GM18505 (cell line): Measurements from ENCODE around the gene ARSI.

Experiments used
- ATAC-seq: cut with Tn5 transposase; IDR thresholded peaks from one replicate; pipeline ENCODE4 v1.9.1; 2021; ENCODE audit not compliant: unreplicated experiment
- POLR2A ChIP-seq: IDR thresholded peaks from 4 replicates; pipeline ENCODE4 v1.6.1; 2011; ENCODE audit warnings: borderline replicate concordance; ENCODE audit not compliant: insufficient read depth, insufficient read length; ENCODE audit errors: extremely low read depth

The ARSI gene

DNA sequence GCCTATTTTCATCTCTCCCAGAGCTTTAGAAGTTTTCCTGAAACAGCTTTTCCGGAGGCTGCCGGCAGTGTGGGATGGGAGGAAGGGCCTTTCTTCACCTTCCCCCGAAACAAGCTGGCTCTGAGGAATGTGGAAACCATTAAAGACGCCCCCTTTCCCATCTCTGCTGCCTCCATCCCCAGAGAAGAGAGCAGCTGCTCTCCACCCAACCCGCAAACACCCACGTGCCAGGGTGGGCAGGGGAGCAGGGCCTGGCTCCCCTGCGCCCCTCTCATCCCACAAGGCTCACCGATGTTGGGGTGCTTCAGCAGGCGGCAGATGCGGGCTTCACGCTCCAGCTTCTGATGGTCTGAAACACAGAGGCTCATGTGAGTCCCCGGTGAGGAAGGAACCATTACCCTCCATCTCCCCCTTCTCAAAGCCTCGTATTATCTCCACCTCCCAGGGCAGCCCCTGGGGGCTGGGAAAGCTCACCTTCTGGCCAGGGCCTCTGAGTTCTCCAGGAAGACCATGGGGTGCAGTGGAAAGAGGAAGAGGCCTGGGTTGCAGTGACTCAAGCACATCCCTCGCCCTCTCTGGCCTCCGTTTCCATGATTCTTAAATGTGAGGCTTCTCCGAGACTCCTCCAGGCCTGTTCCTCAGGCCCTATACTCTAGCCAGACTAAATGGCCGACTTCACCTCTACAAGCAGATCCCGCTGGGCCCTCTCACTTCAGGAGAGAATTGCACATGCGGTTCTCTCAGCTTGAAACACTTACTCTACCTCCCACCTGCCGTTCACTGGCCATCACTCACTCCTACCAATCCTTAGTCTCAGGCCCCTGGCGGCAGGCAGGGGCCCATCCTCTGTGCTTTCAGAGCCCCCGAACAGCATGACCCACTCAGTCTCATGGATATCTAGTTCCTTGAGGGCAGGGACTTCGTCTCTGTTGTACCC lies 37.8 kb downstream of the ARSI start:
- ATAC-seq, result no peak
- TF ChIP-seq POLR2A, result no peak

DNA sequence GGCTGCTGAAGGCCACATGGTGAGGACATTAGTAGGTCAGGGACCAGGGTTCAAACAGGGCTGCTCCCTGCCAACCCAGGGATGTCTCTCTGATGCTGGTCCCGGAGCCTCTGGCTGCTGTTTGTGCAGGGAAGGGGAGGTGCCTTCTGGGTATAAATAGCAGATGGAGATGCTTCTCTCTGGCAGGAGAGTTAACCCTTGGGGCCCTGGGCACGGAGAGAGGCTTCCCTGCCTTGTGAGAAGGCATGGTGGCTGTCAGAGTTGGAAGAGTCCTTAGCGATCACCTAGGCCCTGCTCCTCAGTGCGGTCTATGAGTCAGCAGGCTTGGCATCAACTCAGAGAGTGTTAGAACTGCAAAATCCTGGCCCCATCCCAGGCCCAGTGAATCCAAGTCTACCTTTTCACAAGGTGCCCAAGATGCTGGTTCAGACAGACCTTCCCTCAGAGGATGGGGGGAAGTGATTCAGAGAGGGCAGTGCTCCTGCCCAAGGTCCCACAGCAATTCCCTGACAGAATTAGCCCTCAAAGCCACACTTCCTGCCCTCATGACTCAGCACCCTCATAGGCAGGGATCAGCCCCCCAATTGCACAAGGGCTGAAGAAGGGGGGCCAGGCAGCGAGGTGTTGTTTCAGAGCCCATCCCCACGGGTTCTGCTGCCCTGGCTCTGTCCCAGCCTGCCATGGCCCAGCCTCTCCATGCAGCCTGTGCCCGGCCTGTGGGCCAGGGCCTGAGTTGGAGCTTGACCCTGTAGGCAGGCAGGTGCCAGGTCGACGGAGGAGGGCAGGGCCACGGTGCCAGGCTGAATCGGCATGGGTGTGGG lies 38.7 kb downstream of the ARSI start:
- ATAC-seq, result no peak
- TF ChIP-seq POLR2A, result no peak

DNA sequence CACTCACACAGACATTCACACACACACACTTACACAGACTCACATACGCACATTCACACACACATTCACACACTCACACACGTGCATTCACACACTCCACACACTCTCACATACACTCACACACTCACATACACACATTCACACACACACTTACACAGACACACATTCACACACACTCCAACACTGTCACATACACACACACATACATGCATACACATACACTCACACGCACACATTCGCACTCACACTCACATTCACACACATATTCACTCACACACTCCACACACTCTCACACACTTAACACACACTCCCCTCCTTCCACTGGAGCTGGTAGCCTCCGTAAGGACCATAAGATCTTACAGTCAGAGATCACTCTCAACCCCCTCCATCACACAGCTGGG lies 39.3 kb downstream of the ARSI start:
- no peak for ATAC-seq
- TF ChIP-seq POLR2A, result no peak

DNA sequence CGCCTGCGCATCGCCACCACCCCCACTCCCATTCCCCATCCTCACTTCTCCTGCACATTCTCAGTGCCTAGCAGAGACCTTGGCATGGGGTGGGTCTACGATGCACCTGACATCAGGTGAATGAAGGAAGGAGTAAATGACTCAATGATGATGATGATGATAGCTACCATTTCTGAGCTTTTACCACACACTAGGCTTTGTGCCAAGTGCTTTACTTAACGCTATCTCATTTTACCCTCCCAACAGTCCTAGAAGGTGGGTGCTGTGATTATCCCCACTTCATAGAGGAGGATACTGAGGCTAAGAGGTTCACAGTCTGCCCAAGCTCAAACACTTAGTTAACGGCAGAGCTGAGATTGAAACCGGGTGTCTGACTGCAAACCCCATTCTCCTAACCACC lies 40.2 kb downstream of the ARSI start:
- TF ChIP-seq POLR2A, result no peak
- ATAC-seq, result no peak

DNA sequence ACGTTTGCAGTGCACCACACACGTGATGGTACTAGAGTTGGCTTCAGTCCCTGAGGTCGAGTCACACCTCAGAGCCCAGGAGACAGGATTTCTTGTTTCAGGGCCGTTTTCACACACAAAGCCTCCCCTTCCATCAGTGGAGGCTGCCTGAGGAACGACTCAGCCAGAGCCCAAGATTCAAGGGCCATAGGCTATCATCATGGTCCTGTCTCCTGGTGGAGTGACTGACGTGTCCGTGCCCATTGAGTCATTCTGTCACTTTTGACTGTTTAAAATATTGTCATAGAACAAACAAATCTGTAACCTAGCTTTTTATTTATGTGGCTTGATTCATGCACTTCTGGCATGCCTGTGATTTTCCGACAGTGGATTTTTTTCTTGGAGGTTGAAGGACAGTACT lies 41.5 kb downstream of the ARSI start:
- TF ChIP-seq POLR2A, result no peak
- no peak for ATAC-seq

DNA sequence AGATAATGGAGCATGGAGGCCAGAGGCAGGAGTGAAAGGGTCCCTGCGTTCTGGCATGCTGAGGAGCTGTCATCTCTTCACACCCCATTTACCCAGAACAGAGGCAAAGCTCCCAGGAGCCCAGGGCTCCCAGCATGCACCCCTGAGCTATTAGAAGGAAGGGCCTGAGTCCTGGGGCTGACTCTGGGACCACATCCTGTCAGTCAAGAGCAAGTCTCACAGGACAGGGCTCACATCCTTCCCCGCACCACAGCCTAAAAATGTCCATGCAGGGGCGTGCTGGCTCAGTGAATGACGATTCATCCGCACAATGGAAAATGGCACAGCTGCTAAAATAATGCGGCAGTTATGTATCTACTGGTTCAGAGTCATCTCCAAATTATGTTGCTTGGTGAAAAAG lies 44.6 kb downstream of the ARSI start:
- TF ChIP-seq POLR2A, result no peak
- ATAC-seq, result no peak

DNA sequence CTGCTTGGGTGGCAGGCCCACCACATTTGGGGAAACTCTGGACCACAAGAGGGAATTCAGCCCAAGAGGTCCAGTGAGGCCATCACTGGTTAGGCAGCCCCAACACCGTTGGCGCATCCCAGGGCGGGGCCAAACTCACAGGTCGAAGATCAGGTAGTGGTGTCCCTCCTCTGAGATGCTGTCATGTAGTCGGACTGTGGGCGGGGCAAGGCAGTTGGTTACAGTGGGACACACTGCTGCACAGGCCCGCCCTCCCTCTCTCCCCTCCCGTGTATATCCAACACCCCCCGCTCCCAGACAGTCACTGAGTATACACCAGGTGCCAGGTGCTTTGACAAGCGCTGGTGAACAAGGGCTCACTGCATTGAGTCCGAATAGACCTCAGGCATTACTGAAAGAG lies 45.3 kb downstream of the ARSI start:
- no peak for ATAC-seq
- no peak for TF ChIP-seq POLR2A

DNA sequence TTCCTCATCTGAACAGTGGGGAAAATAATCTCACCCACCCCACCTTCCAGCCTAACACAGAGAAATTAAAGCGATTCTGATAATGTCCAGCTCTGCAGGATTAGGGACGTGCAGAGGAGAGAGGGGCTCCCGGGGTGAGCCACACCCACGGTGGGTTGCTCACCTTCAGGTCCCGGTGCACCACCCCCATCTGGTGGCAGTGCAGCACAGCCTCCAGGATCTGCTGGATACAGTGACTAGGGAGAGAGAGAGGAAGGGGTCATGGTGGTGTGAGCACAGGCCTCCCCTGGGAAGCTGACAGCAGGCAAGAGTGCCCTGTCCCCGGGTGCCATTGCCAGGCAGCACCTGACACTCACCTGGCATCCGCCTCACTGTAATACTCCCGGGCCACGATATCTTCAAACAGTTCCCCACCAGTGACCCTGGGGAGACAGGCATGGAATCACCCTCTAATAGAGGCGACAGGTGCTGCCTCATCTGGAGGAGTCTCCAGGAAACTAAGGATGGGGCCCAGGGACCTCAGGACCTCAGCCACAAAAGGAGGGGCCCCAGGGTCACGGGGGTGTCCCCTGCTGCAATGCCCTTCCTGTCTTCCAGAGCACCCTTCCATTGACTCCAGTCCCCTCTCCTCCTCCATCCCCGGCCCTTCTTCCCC lies 46.2 kb downstream of the ARSI start:
- no peak for ATAC-seq

DNA sequence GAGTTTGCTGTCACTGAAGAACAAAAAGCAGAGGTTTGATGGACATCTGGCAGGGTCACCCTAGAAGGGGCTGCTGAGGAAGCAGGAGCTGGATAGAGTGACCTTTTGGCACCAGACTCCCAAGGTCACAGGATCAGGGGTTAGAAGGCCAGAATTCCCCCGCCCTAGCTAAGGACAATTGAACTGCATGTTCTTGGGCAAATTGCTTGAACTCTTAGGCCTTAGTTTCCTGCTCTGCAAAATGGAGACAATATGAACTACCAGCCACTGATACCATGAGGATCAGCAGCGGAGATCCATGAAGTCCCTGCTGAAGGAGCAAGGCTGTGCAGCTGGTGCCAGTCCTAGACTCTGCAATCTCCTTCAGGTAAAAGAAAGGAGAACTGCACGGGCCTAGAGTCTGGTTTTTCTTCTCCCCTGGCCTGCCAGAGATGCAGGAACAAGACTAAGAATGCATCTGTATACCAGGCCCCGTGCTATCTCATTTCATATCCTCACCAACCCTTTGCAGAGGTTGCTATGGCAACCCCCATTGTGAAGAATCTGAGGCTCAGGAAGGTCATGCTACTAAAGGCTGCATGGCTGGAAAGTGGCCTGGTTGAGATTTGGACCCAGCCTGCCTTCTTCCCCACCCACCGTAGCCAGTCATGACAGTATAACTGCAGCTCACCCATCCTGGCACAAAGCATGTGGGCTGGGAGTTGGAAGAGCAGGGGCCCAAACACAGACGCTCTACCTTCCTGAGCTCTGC lies 46.9 kb downstream of the ARSI start:
- no peak for TF ChIP-seq POLR2A
- no peak for ATAC-seq

More for the DNA sequence above, 46.2 kb downstream of the ARSI start:
- TF ChIP-seq POLR2A, result no peak

DNA sequence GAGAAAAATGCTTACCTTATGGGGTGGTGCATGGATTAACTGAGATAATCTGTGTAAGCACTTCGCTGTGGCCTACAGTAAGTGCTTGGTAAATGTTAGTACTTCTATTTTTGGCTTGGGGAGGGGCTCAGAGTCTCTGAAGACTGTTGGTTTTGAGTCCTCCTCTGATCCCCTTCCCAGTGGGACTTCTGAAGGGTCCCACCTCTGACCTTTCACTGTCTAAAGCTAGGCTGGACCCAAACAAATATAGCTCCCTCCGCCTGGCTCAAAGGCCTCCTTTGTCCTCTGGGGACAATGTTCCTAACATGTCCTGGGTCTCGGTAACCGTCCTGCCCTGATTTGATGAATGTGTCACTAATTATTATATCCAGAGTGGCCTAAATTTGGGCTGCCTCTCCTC lies 47.9 kb downstream of the ARSI start:
- no peak for ATAC-seq
- TF ChIP-seq POLR2A, result no peak

DNA sequence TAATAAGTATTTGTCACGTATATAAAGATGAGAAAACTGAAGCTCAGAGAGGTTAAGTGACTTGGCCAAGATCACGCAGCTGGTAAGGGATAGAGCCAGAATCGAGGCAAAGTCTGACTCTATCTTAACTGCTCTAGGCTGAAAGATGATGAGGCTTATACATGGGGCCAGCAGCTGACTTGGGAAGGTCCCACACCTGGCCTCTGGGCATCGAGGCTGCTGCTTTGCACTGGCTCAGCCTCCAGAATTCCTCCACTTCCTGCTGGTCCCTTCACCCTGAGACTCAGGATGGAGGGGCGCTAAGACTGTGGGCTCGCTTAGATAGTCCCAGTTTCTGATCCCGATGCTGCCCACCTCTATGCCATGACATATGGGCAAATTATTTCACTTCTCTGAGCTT lies 48.3 kb downstream of the ARSI start:
- no peak for TF ChIP-seq POLR2A
- no peak for ATAC-seq

DNA sequence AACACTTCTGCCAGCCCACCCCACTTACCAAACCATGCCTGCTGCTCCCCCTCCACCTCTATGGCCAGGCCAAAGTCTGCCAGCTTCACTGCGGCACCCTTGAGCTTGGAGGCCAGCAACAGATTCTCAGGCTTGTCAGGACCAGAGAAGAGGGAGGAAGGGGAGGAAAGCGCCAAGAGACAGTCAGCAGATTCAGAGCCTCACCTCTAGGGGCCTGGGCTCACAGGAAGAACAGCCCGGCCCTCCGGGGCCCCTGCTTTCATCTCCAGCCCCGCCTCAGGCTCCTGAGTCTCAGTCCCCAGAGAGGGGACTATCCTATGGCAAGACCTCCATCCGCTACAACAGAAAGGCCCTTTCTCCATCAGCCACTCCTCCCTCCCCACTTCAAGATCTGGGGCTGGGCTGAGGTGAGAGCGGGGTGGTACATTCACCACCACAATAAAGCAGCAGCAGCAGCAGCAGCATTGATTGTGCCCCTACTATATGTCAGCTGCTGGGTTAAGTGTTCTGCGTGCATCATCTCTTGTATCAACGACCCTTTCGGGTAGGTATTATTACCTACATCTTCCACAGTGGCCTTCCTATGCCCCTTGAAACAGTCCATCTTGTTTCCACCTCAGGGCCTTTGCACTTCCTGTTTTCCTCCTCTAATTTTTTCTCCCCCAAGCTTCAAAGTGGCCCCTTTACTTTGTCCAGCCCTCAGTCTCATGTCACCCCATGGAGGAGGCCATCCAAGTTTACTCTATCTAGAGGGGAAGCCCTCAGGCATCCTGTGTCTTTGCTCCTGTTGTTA lies 49.1 kb downstream of the ARSI start:
- no peak for TF ChIP-seq POLR2A
- no peak for ATAC-seq
